IMR-90 (cell line): ENCODE data around the gene TNIP1.

Experiments
- CEBPB ChIP-seq: IDR thresholded peaks from 2 replicates; pipeline ENCODE4 v1.6.1; 2012; ENCODE audit warnings: low read depth, low read length, improper control_type of control experiment
- CHD1 ChIP-seq: IDR thresholded peaks from 2 replicates; pipeline ENCODE4 v1.6.1; 2012; ENCODE audit warnings: low read depth, low read length, improper control_type of control experiment
- FOS ChIP-seq: fragments of 150-350 bp; IDR thresholded peaks from 2 replicates; pipeline ENCODE4 v1.6.1; 2016; ENCODE audit warnings: low read depth, low read length
- POLR2A ChIP-seq: IDR thresholded peaks from 2 replicates; pipeline ENCODE4 v1.6.1; 2012; ENCODE audit warnings: mild to moderate bottlenecking, low read depth, low read length
- RAD21 ChIP-seq: IDR thresholded peaks from 2 replicates; pipeline ENCODE4 v1.6.1; 2012; ENCODE audit warnings: low read length, improper control_type of control experiment
- SMC3 ChIP-seq: fragments of 150-350 bp; IDR thresholded peaks from 2 replicates; pipeline ENCODE4 v1.6.1; 2016; ENCODE audit warnings: low read depth, mild to moderate bottlenecking, antibody characterized with exemption, low read length, moderate library complexity
- TF ChIP-seq, protein P1 (sequence below): conservative IDR thresholded peaks from 2 replicates; pipeline ENCODE4 v1.5.1; 2012; ENCODE audit warnings: mild to moderate bottlenecking, low read depth, low read length, improper control_type of control experiment

DNA sequence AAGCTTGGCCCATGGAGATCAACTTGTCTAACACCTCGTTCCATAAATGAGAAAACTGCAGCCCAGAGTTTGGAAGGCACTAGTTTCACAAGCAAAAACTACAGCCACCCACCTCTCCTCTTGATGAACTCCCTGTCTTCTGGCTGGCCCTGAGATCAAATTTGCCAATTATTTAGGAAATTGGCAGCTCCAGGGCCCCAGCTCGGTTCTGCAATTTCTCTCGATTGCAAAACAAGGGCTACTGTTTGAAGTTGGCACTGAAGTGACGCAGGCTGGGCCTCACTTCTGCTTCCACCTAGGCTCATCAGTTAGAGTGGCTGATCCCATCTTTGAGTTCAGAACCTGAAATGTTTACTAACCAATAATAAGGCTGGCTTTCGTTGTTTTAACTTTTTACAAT lies 64.1 kb downstream of the TNIP1 start:
- TF ChIP-seq CHD1 (no peak), POLR2A (no peak), FOS (no peak), SMC3 (no peak), CEBPB (no peak), RAD21 (no peak)
- TF ChIP-seq, protein P1, sequence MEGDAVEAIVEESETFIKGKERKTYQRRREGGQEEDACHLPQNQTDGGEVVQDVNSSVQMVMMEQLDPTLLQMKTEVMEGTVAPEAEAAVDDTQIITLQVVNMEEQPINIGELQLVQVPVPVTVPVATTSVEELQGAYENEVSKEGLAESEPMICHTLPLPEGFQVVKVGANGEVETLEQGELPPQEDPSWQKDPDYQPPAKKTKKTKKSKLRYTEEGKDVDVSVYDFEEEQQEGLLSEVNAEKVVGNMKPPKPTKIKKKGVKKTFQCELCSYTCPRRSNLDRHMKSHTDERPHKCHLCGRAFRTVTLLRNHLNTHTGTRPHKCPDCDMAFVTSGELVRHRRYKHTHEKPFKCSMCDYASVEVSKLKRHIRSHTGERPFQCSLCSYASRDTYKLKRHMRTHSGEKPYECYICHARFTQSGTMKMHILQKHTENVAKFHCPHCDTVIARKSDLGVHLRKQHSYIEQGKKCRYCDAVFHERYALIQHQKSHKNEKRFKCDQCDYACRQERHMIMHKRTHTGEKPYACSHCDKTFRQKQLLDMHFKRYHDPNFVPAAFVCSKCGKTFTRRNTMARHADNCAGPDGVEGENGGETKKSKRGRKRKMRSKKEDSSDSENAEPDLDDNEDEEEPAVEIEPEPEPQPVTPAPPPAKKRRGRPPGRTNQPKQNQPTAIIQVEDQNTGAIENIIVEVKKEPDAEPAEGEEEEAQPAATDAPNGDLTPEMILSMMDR, result no peak
